RKO (cell line): Measurements from ENCODE around the gene TRIM51.
"Not testable (repeated sequence)": the region's sequence is repeated elsewhere in the genome, so short reads cannot be mapped to it uniquely, and the experiment has no call there.

ENCODE experiments used
- DNase-seq: peaks from one replicate; pipeline ENCODE4 v3.0.0-alpha.2; 2016; ENCODE audit warnings: low spot score

The TRIM51 gene

GRCh38 chr11:55882997-55883396, at the start of gene TRIM51:
TSS of gene TRIM51 (plus strand) at chr11:55883297. CDS start at chr11:55885429, 2,132 bp downstream.
- DNase-seq, result not testable (repeated sequence)

DNA sequence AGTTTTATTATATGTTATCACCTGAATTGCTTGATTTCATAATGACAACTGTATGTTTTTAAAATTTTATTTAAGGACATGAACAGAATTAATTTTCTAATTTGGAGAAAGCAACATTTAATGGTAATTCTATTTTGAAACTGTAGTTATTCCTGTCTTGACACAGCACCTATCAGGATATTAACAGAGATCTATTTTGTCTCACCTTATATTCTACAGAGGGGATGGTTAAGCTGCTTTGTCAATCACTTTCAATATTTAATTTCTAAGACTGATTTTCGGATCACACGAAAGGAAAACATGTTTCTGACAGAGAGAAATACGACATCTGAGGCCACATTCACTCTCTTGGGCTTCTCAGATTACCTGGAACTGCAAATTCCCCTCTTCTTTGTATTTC, 44.6 kb upstream of the TRIM51 start, which contains the start of gene OR5D16:
Gene OR5D16, plus strand, starts transcription at position 301 of the 400 bp plus-strand sequence. Its CDS starts 0 bp downstream, at position 301.
- no peak for DNase-seq

GRCh38 chr11:55847453-55847852, 35.6 kb upstream of the TRIM51 start:
- no peak for DNase-seq

DNA sequence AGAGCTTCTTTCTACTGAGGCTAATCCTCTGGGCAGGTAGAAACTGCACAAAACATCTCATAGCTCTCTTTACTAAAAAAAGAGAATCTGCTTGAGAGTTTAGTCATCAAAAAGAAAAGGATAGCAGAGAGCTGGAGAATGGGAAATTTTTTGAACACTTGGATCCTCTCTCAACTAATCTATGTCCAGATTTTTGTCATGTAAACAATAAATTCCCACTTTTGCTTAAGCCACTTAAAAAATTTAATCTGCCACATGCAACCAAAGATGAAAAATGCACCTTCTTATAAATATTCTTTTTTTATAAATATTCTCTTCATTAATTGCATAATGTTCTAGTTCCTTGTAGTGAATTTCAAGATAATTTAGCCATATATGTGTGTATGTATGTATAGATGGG, 34.1 kb upstream of the TRIM51 start:
- no peak for DNase-seq

GRCh38 chr11:55852141-55852540, 31.0 kb upstream of the TRIM51 start:
- no peak for DNase-seq

DNA sequence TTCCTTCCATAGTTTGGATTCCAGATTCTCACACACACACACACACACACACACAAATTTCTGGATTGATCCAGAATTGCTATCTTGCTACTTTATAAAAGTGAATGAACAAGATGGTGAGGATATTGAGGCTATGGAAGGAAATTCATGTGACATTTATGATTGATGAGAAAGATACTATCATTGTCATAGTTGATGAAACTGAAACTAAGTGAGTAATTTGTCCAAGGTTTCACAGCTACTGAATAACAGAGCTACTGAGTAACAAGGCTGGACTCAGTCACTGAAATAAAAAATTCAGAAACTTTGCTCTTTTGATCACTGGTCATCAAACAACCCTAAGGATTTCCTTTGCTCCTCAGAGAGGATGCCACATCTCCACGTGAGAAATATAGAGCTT, 28.4 kb upstream of the TRIM51 start:
- no peak for DNase-seq

GRCh38 chr11:55867354-55867753, 15.7 kb upstream of the TRIM51 start:
- DNase-seq, result not testable (repeated sequence)

GRCh38 chr11:55872731-55873130, 10.4 kb upstream of the TRIM51 start:
- DNase-seq, result not testable (repeated sequence)

DNA sequence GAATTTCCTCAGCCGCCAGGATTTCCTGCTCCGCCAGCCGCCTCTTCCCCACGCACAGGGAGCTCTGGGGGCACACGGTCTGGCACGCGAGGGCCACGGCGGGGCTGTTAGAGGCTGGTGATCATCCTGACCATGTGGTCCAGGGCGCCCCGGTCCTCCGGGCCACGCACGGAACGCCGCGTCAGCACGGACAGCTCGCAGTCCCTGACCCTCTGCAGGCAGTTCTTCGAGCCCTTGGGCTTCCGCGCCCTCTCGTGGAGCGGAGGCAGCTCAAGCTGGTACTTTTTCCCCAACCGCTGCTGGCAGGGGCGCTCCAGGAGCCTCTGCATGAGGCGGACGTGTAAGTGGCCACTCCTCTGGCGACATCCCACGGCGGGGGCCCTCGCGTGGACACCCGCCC, 10.0 kb upstream of the TRIM51 start:
- DNase-seq, result not testable (repeated sequence)

DNA sequence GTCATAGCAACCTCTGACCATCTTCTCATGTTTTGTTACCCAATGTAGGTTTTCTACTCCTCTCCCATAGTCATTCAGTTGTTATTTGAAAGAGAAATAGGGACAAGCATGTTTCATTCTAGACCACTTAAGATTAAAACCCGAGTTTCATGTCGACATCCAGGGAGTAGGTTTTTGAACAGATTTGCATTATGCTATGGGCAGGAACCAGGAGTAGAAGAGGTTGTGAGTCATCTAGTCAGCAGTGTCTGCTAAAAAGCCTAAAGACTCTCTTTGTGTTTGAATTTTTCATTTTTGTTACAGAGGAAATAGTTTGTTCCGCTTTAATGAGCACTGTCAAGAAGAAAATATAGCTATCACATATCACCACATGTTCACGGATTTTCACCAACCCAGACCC, 1.9 kb downstream of the TRIM51 start:
- DNase-seq, result not testable (repeated sequence)

DNA sequence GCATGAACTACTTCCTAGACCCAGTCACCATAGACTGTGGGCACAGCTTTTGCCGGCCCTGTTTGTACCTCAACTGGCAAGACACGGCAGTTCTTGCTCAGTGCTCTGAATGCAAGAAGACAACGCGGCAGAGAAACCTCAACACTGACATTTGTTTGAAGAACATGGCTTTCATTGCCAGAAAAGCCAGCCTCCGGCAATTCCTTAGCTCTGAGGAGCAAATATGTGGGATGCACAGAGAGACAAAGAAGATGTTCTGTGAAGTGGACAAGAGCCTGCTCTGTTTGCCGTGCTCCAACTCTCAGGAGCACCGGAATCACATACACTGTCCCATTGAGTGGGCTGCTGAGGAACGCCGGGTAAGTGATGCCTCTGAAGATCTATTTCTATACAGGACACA, 2.4 kb downstream of the TRIM51 start:
- DNase-seq, result not testable (repeated sequence)

- no peak for DNase-seq
Measured at GRCh38 chr11:55895216-55895615, 12.1 kb downstream of the TRIM51 start.

GRCh38 chr11:55902308-55902707, 19.2 kb downstream of the TRIM51 start:
- DNase-seq, result no peak

- no peak for DNase-seq
Measured at GRCh38 chr11:55914482-55914881, 31.4 kb downstream of the TRIM51 start, which contains the start of gene OR5W2. TSS of gene OR5W2 (minus strand) at chr11:55914582. CDS start at chr11:55914582, 0 bp downstream.

DNA sequence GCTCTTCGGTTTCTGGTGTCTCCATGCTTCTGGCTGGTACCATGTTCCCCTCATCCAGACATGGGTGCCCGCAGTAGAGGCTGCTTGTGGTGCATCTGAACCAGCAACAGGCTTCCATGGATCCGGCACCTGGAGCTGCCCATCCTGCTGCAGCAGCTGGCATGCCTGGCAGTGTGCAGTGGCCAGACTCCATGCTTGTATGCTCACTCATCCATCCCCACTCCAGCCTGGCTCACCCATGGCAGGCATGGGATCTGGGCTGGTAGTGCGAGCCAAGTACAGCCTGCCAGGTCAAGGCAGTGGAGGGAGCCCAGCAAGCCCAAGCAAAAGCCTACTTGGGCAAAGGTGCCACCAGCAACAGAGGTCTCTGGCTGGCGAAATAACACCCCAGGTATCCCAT, 37.4 kb downstream of the TRIM51 start:
- no peak for DNase-seq

GRCh38 chr11:55936300-55936699, 53.2 kb downstream of the TRIM51 start, which contains the start of gene OR5I1:
TSS of gene OR5I1 (minus strand) at chr11:55936400. CDS start at chr11:55936400, 0 bp downstream.
- DNase-seq, result no peak
